ENCODE measurements around the gene RCAN1.

Gene RCAN1

GRCh38 chr21:34614628-34615486 lies at the start of gene RCAN1:
RCAN1 (minus strand) TSS chr21:34615113; CDS start chr21:34615011, 102 bp downstream.
- DNase-seq = peak; percentile 40 to 96 (median 92)

GRCh38 chr21:34661848-34662247 lies 46.9 kb upstream of the RCAN1 start:
- no peak for DNase-seq

- DNase-seq = no peak
Measured at GRCh38 chr21:34653522-34653921, 38.6 kb upstream of the RCAN1 start.

GRCh38 chr21:34651642-34652041 lies 36.7 kb upstream of the RCAN1 start:
- DNase-seq = no peak

GRCh38 chr21:34650861-34651431 lies 36.0 kb upstream of the RCAN1 start:
- no peak for DNase-seq

GRCh38 chr21:34649400-34649799 lies 34.5 kb upstream of the RCAN1 start:
- DNase-seq = no peak

GRCh38 chr21:34648739-34649297 lies 33.9 kb upstream of the RCAN1 start:
- no peak for DNase-seq

- DNase-seq = no peak
Measured at GRCh38 chr21:34647555-34647954, 32.6 kb upstream of the RCAN1 start.

GRCh38 chr21:34644825-34645224 lies 29.9 kb upstream of the RCAN1 start:
- DNase-seq = no peak

GRCh38 chr21:34642211-34643075 lies 27.5 kb upstream of the RCAN1 start:
- no peak for DNase-seq

- DNase-seq = no peak
Measured at GRCh38 chr21:34640858-34641257, 25.9 kb upstream of the RCAN1 start.

GRCh38 chr21:34639882-34640788 lies 25.2 kb upstream of the RCAN1 start:
- no peak for DNase-seq

GRCh38 chr21:34639250-34639649 lies 24.3 kb upstream of the RCAN1 start:
- no peak for DNase-seq

GRCh38 chr21:34636961-34637360 lies 22.0 kb upstream of the RCAN1 start:
- no peak for DNase-seq

GRCh38 chr21:34635307-34635706 lies 20.4 kb upstream of the RCAN1 start:
- no peak for DNase-seq

GRCh38 chr21:34632498-34632897 lies 17.6 kb upstream of the RCAN1 start:
- DNase-seq = no peak

GRCh38 chr21:34630536-34631143 lies 15.7 kb upstream of the RCAN1 start:
- peak in 1 of 14 donors; percentile 18 for DNase-seq

GRCh38 chr21:34626131-34626530 lies 11.2 kb upstream of the RCAN1 start:
- DNase-seq = no peak

- no peak for DNase-seq
Measured at GRCh38 chr21:34625030-34625593, 10.2 kb upstream of the RCAN1 start.

GRCh38 chr21:34623516-34623915 lies 8.6 kb upstream of the RCAN1 start:
- DNase-seq = no peak

All from C1 segment of cervical spinal cord (tissue), 14 donors.